Ovary (tissue), 9 donors: ENCODE data around the gene CPLX3. TPM values are rescaled to one million over a fixed set of nuclear protein-coding genes. Genes with fewer than 3 reads are reported as not detected.

Source experiments
- DNase-seq, 5 donors: peaks; one replicate each; pipeline ENCODE4 v3.0.0-alpha.2; 2019 to 2020
- H3K27ac ChIP-seq, 2 donors: fragments of 200-600 bp; one replicate each; pipeline versions ENCODE4 v1.5.1 to v1.8.0; 2019 to 2022
- H3K27me3 ChIP-seq: fragments of 200-600 bp; one replicate; pipeline ENCODE4 v1.8.0; 2022
- H3K36me3 ChIP-seq: fragments of 200-600 bp; sonication (generic); one replicate; pipeline ENCODE4 v1.5.1; 2019
- H3K4me1 ChIP-seq: one replicate; pipeline ENCODE4 v1.8.1; 2013; ENCODE audit warnings: mild to moderate bottlenecking, moderate library complexity; ENCODE audit not compliant: insufficient read depth
- H3K4me3 ChIP-seq: fragments of 200-600 bp; sonication (generic); one replicate; pipeline ENCODE4 v1.5.1; 2017
- H3K9me3 ChIP-seq, 2 donors: fragments of 200-600 bp in 1 of 2; sonication (generic) in 1 of 2; one replicate each; pipeline versions ENCODE4 v1.5.1 to v1.8.1; 2013 to 2019; ENCODE audit warnings: mild to moderate bottlenecking in 1 of 2, moderate library complexity in 1 of 2
- EP300 ChIP-seq: sonication (generic); formaldehyde crosslinking; IDR thresholded peaks from one replicate; pipeline ENCODE4 v1.6.1; 2017; ENCODE audit warnings: antibody characterized with exemption
- POLR2A ChIP-seq: fragments of 450-650 bp; IDR thresholded peaks from one replicate; pipeline ENCODE4 v1.6.1; 2017; ENCODE audit warnings: antibody characterized with exemption, mild to moderate bottlenecking, moderate library complexity
- WGBS, 3 donors: extraction: QIAGEN DNeasy Blood & Tissue Kit in 1 of 3; methylation state at CpG; one replicate each; pipeline versions ENCODE4 v1.1.5 to v1.1.7; 2013 to 2017; 5-methylcytosine and 5-hydroxymethylcytosine counted together
- intact Hi-C, 4 donors: fragments of 100-400 bp; cut with DNase I; formaldehyde crosslinking; loops; one replicate each; pipeline versions ENCODE4 v1.11.0 to v1.15.1; 2022 to 2023
- polyA plus RNA-seq, 2 donors: library from polyadenylated mRNA; stranded (reverse); fragments of 200-250 nt in 1 of 2; fragments of 350-450 nt in 1 of 2; fragmentation: Illumina TruSeq in 1 of 2; extraction: RNeasy Lipid Tissue Mini Kit (QIAGEN cat#74804) in 1 of 2; gene quantifications; one replicate each; pipeline ENCODE4 v1.2.3, GENCODE V29; 2013 to 2014
- total RNA-seq, 7 donors: library from RNA; depleted of rRNA in 2 of 7; stranded (reverse); fragments of >200 nt in 2 of 7; fragmentation: NEBNext Ultra II Directional in 3 of 7; extraction: Animal tissue kit (Norgen Biotek cat#: 25700) in 3 of 7; gene quantifications; one replicate each; pipeline versions ENCODE4 v1.1.0 to v1.2.4, GENCODE V29; 2016 to 2023
- TF ChIP-seq, protein P1 (sequence below), 3 donors: fragments of 450-650 bp in 2 of 3; fragments of 200-600 bp in 1 of 3; IDR thresholded peaks; one replicate each; pipeline versions ENCODE4 v1.5.1 to v1.8.0; 2016 to 2022; ENCODE audit warnings: antibody characterized with exemption in 3 of 3, mild to moderate bottlenecking in 1 of 3
- donor health status: DM: no; HTN: no; CAD: no; lungs with moderate emphysema.
- donor health status: DM: no; HTN: no; CAD: no.
- donor health status: Bipolar disorder and iron deficiency.
- donor health status: DM: yes; HTN: yes; CAD: no.
- donor health status: DM: no; HTN: no; CAD: no.
- donor health status: DM: yes; HTN: yes; CAD: no.

Gene CPLX3
- total and polyA plus RNA-seq, 9 donors = not detected

DNA sequence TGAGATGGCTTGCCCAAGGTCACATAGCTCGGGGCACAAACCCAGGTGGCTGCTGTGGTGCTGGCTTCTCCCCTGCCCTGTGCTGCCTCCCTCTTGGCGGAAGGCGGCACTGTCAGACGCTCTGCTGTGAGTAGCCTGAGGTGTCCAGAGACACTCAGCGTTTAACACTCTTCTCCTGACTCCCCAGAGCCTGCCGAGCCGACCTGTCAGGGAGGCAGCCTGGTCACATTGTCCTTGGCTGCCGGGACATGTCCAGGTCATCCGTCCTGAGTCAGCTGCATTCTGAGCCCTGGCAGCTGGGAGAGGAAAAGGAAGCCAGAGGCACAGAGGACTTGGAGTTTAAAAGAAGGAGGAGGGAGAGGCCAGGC is 9.1 kb upstream of the CPLX3 start:
- intact Hi-C loops = loop anchor here in 1 of 4 donors (10.0 kb wide), 1 partner anchor 57 kb away; the partner anchor contains the start of gene SCAMP2
- 8 to 16% (median 12%) methylated on average over 9 of the region's 9 CpGs for WGBS, 3 donors
- Histone ChIP-seq H3K4me3 (no peak overlapping the region), H3K9me3 (no peaks in the 10 kb centered on the region), H3K27me3 (no peaks in the 10 kb centered on the region), H3K36me3 (no peaks in the 10 kb centered on the region), H3K4me1 (no peaks in the 10 kb centered on the region), H3K27ac (no peak overlapping the region)
- TF ChIP-seq POLR2A (no peak), EP300 (no peak)
- no peak for DNase-seq

DNA sequence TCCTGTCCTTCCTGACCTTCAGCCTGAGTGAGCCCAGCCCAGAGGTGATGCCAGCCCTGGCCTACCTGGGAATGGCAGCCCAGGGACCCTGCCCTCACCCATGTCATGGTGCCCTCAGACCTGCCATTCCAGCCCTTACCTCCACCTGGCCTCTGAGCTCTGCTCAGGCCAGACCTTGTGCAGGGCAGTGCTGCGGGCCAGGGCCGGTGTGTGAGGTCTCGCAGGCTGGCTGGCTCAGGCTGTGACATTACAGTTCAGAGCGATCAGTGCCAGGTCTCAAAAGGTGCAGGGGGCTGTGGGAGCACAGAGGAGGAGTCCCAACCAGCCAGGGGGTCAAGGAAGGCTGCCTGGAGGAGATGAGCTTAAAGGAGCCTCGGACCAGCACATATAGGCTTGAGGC is 6.4 kb upstream of the CPLX3 start:
- no peaks in the 10 kb centered on the region for H3K9me3 ChIP-seq
- no peaks in the 10 kb centered on the region for H3K4me1 ChIP-seq
- H3K36me3 ChIP-seq = no peaks in the 10 kb centered on the region
- WGBS, 3 donors = 84 to 87% (median 85%) methylated on average over 5 of the region's 5 CpGs
- TF ChIP-seq, protein P1, sequence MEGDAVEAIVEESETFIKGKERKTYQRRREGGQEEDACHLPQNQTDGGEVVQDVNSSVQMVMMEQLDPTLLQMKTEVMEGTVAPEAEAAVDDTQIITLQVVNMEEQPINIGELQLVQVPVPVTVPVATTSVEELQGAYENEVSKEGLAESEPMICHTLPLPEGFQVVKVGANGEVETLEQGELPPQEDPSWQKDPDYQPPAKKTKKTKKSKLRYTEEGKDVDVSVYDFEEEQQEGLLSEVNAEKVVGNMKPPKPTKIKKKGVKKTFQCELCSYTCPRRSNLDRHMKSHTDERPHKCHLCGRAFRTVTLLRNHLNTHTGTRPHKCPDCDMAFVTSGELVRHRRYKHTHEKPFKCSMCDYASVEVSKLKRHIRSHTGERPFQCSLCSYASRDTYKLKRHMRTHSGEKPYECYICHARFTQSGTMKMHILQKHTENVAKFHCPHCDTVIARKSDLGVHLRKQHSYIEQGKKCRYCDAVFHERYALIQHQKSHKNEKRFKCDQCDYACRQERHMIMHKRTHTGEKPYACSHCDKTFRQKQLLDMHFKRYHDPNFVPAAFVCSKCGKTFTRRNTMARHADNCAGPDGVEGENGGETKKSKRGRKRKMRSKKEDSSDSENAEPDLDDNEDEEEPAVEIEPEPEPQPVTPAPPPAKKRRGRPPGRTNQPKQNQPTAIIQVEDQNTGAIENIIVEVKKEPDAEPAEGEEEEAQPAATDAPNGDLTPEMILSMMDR (IDR thresholded peaks at IDR 0.05) = no peak
- no peak for TF ChIP-seq POLR2A
- TF ChIP-seq EP300 = no peak
- intact Hi-C loops = no loop called here
- H3K27me3 ChIP-seq = no peaks in the 10 kb centered on the region
- H3K27ac ChIP-seq = no peak overlapping the region
- no peak overlapping the region for H3K4me3 ChIP-seq
- DNase-seq = no peak

DNA sequence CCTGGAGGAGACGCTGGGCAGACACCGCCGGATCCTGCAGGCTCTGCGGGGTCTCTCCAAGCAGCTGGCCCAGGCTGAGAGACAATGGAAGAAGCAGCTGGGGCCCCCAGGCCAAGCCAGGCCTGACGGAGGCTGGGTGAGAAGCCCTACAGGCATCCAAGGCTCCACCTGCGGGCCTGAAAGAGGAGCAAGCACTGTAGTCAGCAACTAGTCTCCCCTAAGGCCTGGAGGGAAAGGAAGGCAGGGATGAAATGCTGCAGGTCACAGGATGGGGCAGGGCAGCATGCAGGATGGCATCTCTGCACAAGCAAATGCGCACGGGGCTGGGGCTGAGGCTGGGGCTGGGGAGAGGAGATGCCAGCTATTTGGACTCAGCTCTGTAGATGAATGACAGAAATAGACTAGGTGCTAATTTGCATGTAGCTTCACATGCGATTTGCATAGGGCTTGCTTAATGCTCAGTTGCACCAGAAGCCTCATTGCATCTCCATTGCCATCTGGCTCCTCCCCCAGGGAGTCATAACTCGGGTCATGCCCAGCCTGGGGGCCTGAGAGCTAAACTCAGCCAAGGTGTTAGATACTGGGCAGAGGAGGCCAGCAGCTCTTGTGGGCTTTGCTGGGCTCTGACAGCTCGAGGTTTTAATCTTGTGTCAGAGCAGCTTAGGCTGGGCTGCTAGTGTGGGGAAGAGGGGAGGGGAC is 5.2 kb upstream of the CPLX3 start:
- no peaks in the 10 kb centered on the region for H3K36me3 ChIP-seq
- WGBS, 3 donors = 53 to 59% (median 58%) methylated on average over 11 of the region's 11 CpGs
- TF ChIP-seq EP300 (no peak), POLR2A (no peak)
- TF ChIP-seq, protein P1 (IDR thresholded peaks at IDR 0.05) = no peak
- H3K27ac ChIP-seq = no peak overlapping the region
- no peak overlapping the region for H3K4me3 ChIP-seq
- intact Hi-C loops = no loop called here
- H3K9me3 ChIP-seq = no peaks in the 10 kb centered on the region
- H3K4me1 ChIP-seq = peaks cover 1% of the 10 kb centered on the region
- no peaks in the 10 kb centered on the region for H3K27me3 ChIP-seq
- no peak for DNase-seq

DNA sequence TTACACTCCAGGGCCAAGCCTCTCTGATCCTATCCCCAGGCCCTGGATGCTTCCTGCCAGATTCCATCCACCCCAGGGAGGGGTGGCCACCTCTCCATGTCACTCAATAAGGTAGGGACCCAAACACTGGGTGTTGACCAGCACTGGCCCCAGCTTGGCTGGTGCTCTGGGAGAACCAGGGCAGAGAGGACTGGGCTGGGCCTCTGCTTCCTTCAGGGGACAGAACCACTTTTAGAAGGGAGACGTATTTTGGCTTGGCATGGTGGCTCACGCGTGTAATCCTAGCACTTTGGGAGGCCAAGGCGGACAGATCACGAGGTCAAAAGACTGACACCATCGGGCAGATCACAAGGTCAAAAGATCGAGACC is 4.7 kb upstream of the CPLX3 start:
- Histone ChIP-seq H3K9me3 (no peaks in the 10 kb centered on the region), H3K4me3 (no peak overlapping the region), H3K4me1 (peaks cover 3% of the 10 kb centered on the region), H3K27ac (no peak overlapping the region), H3K27me3 (no peaks in the 10 kb centered on the region), H3K36me3 (no peaks in the 10 kb centered on the region)
- 79 to 85% (median 80%) methylated on average over 7 of the region's 7 CpGs for WGBS, 3 donors
- intact Hi-C loops = no loop called here
- no peak for DNase-seq
- TF ChIP-seq, protein P1 (IDR thresholded peaks at IDR 0.05) = no peak
- TF ChIP-seq POLR2A (no peak), EP300 (no peak)

DNA sequence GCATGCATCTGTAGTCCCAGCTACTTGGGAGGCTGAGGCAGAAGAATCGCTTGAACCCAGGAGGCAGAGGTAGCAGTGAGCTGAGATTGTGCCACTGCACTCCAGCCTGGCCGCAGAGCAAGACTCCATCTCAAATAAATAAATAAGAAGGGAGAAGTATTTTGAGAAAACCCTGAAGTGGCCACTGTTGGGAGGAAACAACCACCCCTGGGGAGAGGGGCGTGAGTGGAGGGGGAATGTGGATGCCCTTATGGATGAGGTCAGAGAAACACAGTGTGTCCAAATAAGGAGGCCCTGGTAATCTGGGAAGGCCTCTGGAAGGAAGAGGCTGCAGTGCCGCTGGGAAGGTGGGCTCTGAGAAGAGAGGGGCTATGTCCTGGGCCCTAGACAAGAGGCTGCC is 4.2 kb upstream of the CPLX3 start:
- Histone ChIP-seq H3K4me1 (peaks cover 3% of the 10 kb centered on the region), H3K27ac (no peak overlapping the region), H3K36me3 (no peaks in the 10 kb centered on the region), H3K27me3 (no peaks in the 10 kb centered on the region), H3K9me3 (no peaks in the 10 kb centered on the region), H3K4me3 (no peak overlapping the region)
- WGBS, 3 donors = 83 to 92% (median 85%) methylated on average over 4 of the region's 4 CpGs
- no peak for DNase-seq
- intact Hi-C loops = no loop called here
- TF ChIP-seq, protein P1 (IDR thresholded peaks at IDR 0.05) = no peak
- no peak for TF ChIP-seq EP300
- TF ChIP-seq POLR2A = no peak
